Measurements from ENCODE around the gene PSMA6. TPM values are rescaled to one million over a fixed set of nuclear protein-coding genes. Genes with fewer than 3 reads are reported as not detected.
"Not testable (repeated sequence)": the region's sequence is repeated elsewhere in the genome, so short reads cannot be mapped to it uniquely, and the experiment has no call there.

Gene PSMA6
- total RNA-seq, 1 donor from 2014 or later, result 108 TPM

- DNase-seq, result no peak
These were observed 34.2 kb downstream of the PSMA6 start for GRCh38 chr14:35326375-35326774.

GRCh38 chr14:35331605-35332516 lies 39.7 kb downstream of the PSMA6 start:
- DNase-seq, result no peak

DNA sequence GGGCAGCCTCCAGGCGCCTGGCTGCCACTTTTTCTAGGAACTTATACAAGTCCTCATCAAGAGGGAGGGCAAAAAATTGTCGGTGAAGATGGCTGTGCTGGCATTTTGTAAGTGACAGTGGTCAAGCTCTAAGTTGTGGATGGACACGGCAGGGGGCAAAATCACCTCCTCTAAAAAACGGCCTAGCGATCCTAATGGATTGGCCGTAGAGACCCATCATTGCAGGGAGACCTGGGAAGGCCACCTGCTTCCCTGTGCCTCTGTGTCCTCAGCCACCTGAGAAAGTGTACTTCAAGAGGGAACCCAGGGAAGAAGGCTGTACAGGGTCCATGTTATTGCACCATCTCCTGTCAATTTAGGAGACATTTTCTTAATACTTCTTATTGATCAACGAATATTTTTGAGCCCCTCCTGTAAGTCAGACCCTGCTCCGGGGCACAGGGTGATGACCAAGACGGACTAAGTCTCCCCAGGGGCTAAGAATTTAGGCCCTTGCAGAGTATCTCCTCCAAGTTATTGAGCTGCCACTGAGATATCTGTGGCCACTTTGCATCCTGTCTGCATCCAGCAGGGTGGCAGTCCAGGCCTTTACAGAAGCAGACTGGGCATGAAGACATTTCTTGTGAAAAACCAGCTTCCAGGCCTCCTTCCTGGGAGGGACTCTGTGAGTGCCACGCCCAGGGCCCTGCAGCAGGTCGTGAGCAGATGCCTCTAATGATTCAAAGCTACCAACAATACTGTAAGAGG lies 40.5 kb downstream of the PSMA6 start:
- DNase-seq, result no peak

- no peak for DNase-seq
These were observed 41.1 kb downstream of the PSMA6 start for GRCh38 chr14:35333264-35333730.

DNA sequence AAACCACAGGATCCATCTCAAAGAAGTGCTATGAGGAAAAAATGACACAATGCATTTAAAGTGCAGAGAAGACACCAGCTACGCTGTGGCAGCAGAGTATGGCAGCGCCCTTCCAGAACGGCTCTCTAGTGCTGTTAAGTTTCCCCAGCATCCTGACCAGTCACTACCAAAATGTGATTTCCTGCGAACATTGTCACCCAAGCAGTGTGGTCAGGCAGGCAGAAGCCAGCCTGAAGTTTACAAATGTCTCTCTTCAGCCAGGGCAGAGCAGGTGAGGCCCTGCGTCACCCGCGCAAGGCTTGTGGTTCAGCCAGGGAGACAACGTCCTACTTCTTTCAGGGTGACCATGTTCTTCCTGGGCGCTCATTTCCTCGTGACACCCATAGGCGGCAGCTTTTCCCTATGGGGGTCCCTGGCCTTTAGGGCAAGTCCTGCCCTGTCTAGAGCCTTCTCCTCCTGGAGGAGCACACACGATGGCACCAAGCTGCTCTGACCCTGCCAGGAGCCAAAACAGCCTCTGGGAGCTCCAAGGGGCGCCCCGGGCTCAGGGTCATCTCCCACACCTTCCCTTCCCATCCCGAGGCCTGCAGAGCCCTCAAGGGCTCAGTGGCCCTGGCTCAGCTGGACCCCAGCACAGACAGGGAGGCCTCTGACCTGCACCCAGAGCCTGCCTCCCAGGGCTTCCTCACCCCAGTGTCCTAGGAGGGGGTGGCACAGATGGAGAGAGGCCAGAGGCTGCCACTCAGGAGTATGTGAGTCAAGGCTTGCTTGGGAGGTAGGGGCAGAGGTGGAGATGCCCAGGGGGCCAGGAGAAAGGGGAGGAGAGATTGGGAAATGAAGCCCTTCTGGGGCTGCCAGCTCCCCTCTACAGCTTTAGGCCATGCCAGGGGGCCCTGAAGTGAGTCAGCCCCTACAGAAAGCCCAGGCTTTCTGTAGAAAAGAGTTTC lies 41.9 kb downstream of the PSMA6 start:
- no peak for DNase-seq

- DNase-seq, result no peak
These were observed 43.4 kb downstream of the PSMA6 start for GRCh38 chr14:35335388-35336092.

DNA sequence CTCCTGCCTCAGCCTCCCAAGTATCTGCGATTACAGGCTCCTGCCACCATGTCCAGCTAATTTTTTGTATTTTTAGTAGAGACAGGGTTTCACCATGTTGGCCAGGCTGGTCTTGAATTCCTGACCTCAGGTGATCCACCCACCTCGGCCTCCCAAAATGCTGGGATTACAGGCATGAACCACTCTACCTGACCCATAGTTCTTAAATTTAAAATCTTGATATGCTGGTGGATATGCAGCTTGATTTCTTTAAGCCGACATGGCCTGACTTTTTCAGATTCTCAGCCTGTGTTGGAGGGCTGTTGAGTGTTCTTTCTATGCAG lies 44.0 kb downstream of the PSMA6 start:
- not testable (repeated sequence) for DNase-seq

- peak; percentile 61 for DNase-seq
These were observed 44.5 kb downstream of the PSMA6 start for GRCh38 chr14:35336494-35337268.

- no peak for DNase-seq
These were observed 45.4 kb downstream of the PSMA6 start for GRCh38 chr14:35337269-35338255.

DNA sequence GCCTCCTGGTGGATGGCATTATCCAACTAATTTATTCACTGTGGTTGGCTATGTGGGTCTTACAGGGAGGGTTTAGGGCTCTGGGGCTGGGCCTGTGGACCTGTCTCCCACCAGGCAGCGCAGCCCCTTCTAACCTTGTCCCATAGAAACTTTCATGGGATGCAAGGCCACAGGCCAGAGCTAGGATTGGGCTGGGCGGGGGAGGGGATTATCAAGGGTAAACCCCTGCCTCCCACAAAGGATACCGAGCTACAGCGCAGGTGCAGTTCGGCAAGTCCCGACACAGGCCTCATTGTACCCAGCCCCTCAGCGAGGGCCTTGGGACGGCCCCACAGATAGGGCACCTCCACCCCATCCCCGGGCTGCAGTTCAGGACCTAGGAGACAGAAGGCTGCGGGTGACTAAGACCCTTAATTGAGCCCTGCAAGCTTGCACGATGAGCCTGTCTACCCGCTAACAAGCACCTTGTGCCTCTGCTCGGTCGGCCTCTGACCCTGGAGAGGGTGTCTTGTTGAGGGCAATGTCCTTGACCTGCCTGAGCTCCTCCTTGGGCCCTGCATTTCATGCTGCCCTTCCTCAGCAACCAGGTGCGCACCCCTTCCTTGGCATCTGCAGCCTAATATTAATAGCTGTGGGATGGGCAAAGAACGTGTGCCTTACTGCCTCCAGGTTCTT lies 46.7 kb downstream of the PSMA6 start:
- no peak for DNase-seq

DNA sequence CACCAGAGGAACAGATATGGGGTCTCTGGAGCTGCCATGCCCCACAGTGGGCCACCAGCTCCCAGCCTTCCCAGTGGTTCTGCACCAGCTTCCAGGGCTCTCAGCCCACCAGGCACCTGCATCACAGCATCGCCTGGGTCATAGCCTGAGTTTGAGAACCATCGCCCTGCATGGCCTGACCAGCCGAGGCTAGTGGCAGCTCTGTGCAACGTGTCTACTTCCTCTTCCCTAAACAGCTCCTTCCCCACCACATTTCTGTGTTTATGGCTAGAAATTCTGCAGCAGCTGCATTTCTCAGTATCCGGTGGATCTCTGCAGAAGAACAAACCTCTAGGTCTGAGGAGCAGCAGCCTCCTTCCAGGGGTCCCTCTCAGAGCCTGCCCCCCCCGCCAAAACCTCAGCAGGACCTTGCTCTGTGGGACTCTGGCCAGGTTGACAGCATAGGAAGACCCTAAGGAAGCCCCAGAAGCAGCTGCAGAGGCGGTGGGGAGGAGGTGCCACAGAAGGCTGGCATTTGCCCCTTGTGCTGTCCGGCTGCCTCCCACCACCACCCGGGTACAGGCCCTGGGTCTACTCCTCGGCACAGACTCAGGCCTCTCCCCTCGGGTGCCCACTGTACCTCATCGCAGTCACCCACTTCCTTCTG lies 47.7 kb downstream of the PSMA6 start:
- no peak for DNase-seq

DNA sequence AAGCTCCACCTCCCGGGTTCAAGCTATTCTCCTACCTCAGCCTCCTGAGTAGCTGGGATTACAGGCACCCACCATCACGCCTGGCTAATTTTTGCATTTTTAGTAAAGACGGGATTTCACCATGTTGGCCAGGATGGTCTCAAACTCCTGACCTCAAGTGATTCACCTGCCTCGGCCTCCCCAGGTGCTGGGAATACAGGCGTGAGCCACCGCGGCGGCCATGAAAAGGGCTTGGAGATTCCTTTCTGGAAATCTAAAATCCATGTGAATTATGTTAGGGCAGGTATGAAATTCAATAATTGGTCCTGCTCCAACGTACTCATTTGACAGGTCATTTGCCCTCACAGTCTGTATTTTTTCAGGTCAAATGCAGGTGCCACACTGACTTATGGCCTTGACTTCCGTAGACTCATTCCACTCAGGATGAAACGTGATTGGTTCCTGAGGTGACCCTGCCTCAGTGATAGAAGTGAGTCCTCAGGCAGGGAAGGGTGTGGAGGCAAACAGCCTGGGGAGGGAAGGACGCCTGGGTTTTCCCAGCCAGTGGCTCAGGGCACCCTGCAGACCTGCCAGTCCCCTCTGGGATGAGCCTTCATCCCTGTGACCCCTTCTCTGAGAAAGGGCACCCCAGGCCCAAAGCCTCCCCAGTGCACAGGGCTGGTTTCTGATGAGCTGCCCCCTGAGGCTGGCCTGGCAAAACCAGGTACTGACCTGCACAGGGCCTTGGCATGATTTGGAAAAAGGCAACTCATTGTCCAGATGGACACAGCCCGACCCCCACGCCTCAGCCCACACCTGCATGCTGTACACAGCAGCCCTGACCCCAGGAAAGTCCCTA lies 48.7 kb downstream of the PSMA6 start:
- DNase-seq, result no peak

DNA sequence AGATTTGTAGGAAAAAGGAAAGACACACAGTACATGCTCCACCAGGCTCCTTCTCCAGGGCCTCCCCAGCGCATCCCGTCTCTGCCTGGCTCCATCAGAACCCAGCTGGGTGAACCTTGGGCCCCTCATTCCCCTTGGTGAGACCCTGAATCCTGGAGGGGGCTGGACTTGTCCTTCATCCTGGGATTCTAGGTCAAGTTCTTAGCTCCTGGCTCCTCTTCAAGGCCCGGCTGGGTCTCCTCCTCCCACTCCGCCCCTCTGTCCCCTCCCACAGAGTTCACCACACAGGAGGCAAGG lies 49.2 kb downstream of the PSMA6 start:
- DNase-seq, result no peak

DNA sequence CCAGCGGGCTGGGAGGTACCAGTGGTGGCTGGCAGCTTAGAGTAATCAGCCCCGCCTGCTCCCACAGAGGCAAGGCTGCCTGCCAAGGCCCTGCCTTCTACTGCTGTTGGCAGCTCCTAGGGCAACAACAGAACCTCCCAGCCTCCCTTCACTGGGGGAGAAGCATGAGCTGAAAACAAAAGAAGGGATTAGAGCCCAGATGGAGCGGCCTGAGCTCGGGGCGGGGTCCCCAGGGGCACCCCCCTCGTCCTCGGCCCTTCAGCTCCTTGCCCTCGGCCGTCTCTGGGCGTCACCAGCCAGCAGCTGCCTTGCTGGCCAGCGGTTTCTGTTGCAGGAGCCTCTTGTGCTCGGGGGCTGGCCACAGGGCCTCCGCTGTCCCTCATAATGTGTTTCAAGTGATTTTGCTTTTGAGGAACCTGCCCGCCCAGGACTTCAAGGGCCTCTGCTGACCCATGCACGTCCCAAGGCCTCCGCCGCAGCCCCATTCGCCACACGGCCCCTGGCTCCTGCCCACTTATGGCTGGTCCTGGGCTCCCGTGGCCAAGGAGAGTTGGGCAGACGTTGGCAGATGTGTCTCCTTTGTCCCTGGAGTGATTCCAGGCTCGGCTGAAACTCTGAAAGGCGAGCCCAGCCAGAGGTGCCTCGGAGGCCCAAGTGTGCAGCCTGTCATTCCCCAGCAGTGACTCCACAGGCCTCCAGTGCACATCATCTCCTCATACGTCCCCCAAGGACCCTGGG lies 49.7 kb downstream of the PSMA6 start:
- peak; percentile 47 for DNase-seq

- no peak for DNase-seq
These were observed 50.4 kb downstream of the PSMA6 start for GRCh38 chr14:35342489-35343010.

- no peak for DNase-seq
These were observed 51.5 kb downstream of the PSMA6 start for GRCh38 chr14:35343702-35344101.
